22Rv1 (cell line): Measurements from ENCODE around the gene WHRN.

Experiments used
- CTCF ChIP-seq: fragments of 450-650 bp; IDR thresholded peaks from 2 replicates; pipeline ENCODE4 v1.5.1; 2017; ENCODE audit warnings: mild to moderate bottlenecking
- ZFX ChIP-seq: fragments of 450-650 bp; IDR thresholded peaks from 2 replicates; pipeline ENCODE4 v1.6.1; 2017; ENCODE audit warnings: antibody characterized with exemption, borderline replicate concordance

GRCh38 chr9:114478871-114479270, 26.4 kb downstream of the WHRN start:
- TF ChIP-seq CTCF (no peak), ZFX (no peak)
